IMR-90 (cell line): ENCODE data around the gene SYNE1. TPM values are rescaled to one million over a fixed set of nuclear protein-coding genes. Genes with fewer than 3 reads are reported as not detected.

Source experiments
- ATAC-seq: fragments of 200-7000 bp; cut with Tn5 transposase; 2 replicates; pipeline ENCODE4 v1.9.1; 2020; ENCODE audit warnings: low read depth, mild to moderate bottlenecking, moderate library complexity
- BruUV-seq: library from RNA; stranded (reverse); fragments of 400-500 nt; replicated peaks from 2 replicates; lab custom pipeline; 2021; lab: Mats Ljungman, UMichigan
- CTCF ChIA-PET: fragments of 300-600 bp; formaldehyde crosslinking; extraction: SDS; loops from one replicate; lab custom pipeline; 2021; ENCODE audit warnings: antibody characterized with exemption; lab: Yijun Ruan, JAX
- POLR2A ChIA-PET: fragments of 300-600 bp; sonication (Branson Sonifier 250); formaldehyde crosslinking; loops from one replicate; lab custom pipeline; 2022; ENCODE audit warnings: antibody characterized with exemption; ENCODE audit not compliant: unreplicated experiment; lab: Charles Lee
- DNase-seq: peaks from one replicate; pipeline ENCODE4 v3.0.0; 2013
- H2AFZ ChIP-seq: replicated peaks from 2 replicates; pipeline ENCODE3; 2013; ENCODE audit warnings: low read length, mild to moderate bottlenecking; ENCODE audit not compliant: poor library complexity
- H2AK5ac ChIP-seq: 2 replicates; pipeline ENCODE4 v1.6.1; 2013; ENCODE audit warnings: low read depth, low read length, inconsistent platforms
- H2AK9ac ChIP-seq: replicated peaks from 2 replicates; pipeline ENCODE3; 2013; ENCODE audit warnings: mild to moderate bottlenecking, low read depth, low read length, moderate library complexity; ENCODE audit not compliant: poor library complexity
- H2BK120ac ChIP-seq: 2 replicates; pipeline ENCODE4 v1.6.1; 2013; ENCODE audit warnings: low read depth, low read length, inconsistent platforms
- H2BK15ac ChIP-seq: 3 replicates; pipeline ENCODE4 v1.6.1; 2013; ENCODE audit warnings: low read depth, low read length, inconsistent platforms
- H2BK20ac ChIP-seq: 2 replicates; pipeline ENCODE4 v1.6.1; 2013; ENCODE audit warnings: low read depth, mild to moderate bottlenecking, inconsistent platforms, low read length, moderate library complexity
- H2BK5ac ChIP-seq: 2 replicates; pipeline ENCODE4 v1.6.1; 2013; ENCODE audit warnings: mild to moderate bottlenecking, low read depth, low read length, inconsistent platforms; ENCODE audit not compliant: poor library complexity, severe bottlenecking
- H3K14ac ChIP-seq: replicated peaks from 2 replicates; pipeline ENCODE4 v1.6.1; 2013; ENCODE audit warnings: low read depth, low read length, inconsistent platforms
- H3K18ac ChIP-seq: 2 replicates; pipeline ENCODE4 v1.6.1; 2013; ENCODE audit warnings: low read depth, low read length, control low read depth
- H3K23ac ChIP-seq: 2 replicates; pipeline ENCODE4 v1.6.1; 2013; ENCODE audit warnings: low read depth, low read length, inconsistent platforms
- H3K27ac ChIP-seq: 2 replicates; pipeline ENCODE4 v1.5.1; 2013; ENCODE audit warnings: mild to moderate bottlenecking, control low read depth, low read length; ENCODE audit not compliant: insufficient read depth
- H3K27me3 ChIP-seq: 2 replicates; pipeline ENCODE4 v1.6.1; 2013; ENCODE audit warnings: low read length; ENCODE audit not compliant: control insufficient read depth, insufficient read depth
- H3K36me3 ChIP-seq: 2 replicates; pipeline ENCODE4 v1.6.1; 2013; ENCODE audit warnings: low read length, mixed read lengths; ENCODE audit not compliant: control insufficient read depth, insufficient read depth
- H3K4ac ChIP-seq: 2 replicates; pipeline ENCODE4 v1.6.1; 2013; ENCODE audit warnings: low read depth, low read length, inconsistent platforms
- H3K4me1 ChIP-seq: 2 replicates; pipeline ENCODE4 v1.6.1; 2013; ENCODE audit warnings: low read length, mixed read lengths; ENCODE audit not compliant: control insufficient read depth, insufficient read depth
- H3K4me2 ChIP-seq: 2 replicates; pipeline ENCODE4 v1.6.1; 2013; ENCODE audit warnings: low read depth, mild to moderate bottlenecking, control low read depth, low read length, moderate library complexity
- H3K4me3 ChIP-seq: 2 replicates; pipeline ENCODE4 v1.5.1; 2013; ENCODE audit warnings: low read depth, mild to moderate bottlenecking, control low read depth, low read length, moderate library complexity; ENCODE audit not compliant: insufficient read depth
- H3K56ac ChIP-seq: 2 replicates; pipeline ENCODE4 v1.6.1; 2013; ENCODE audit warnings: low read length, inconsistent platforms; ENCODE audit not compliant: insufficient read depth; ENCODE audit errors: extremely low read depth
- H3K79me1 ChIP-seq, 2 experiments: 2 replicates each; pipeline ENCODE4 v1.6.1; 2013; ENCODE audit warnings: low read length in 2 of 2, inconsistent platforms in 1 of 2, low read depth in 1 of 2
- H3K9ac ChIP-seq: 2 replicates; pipeline ENCODE4 v1.6.1; 2013; ENCODE audit warnings: low read depth, low read length, control low read depth
- H3K9me1 ChIP-seq: 2 replicates; pipeline ENCODE4 v1.6.1; 2013; ENCODE audit warnings: low read length, inconsistent platforms; ENCODE audit not compliant: insufficient read depth
- H3K9me3 ChIP-seq: 2 replicates; pipeline ENCODE4 v1.6.1; 2013; ENCODE audit warnings: low read length; ENCODE audit not compliant: control insufficient read depth, insufficient read depth
- H4K20me1 ChIP-seq: 2 replicates; pipeline ENCODE4 v1.6.1; 2013; ENCODE audit warnings: low read length, inconsistent platforms; ENCODE audit not compliant: insufficient read depth
- H4K5ac ChIP-seq: 2 replicates; pipeline ENCODE4 v1.6.1; 2013; ENCODE audit warnings: mild to moderate bottlenecking, low read depth, low read length, control low read depth
- H4K8ac ChIP-seq, 2 experiments: 2 replicates each; pipeline ENCODE4 v1.6.1; 2013; ENCODE audit warnings: low read depth in 2 of 2, low read length in 2 of 2, control low read depth in 1 of 2, inconsistent platforms in 1 of 2
- H4K91ac ChIP-seq: 2 replicates; pipeline ENCODE4 v1.6.1; 2013; ENCODE audit warnings: low read depth, low read length, inconsistent platforms; ENCODE audit not compliant: insufficient read depth
- BHLHE40 ChIP-seq: fragments of 150-350 bp; IDR thresholded peaks from 2 replicates; pipeline ENCODE4 v1.6.1; 2016; ENCODE audit warnings: mild to moderate bottlenecking, low read depth, low read length
- CEBPB ChIP-seq: IDR thresholded peaks from 2 replicates; pipeline ENCODE4 v1.6.1; 2012; ENCODE audit warnings: low read depth, low read length, improper control_type of control experiment
- CHD1 ChIP-seq: IDR thresholded peaks from 2 replicates; pipeline ENCODE4 v1.6.1; 2012; ENCODE audit warnings: low read depth, low read length, improper control_type of control experiment
- POLR2A ChIP-seq: IDR thresholded peaks from 2 replicates; pipeline ENCODE4 v1.6.1; 2012; ENCODE audit warnings: mild to moderate bottlenecking, low read depth, low read length
- RAD21 ChIP-seq: IDR thresholded peaks from 2 replicates; pipeline ENCODE4 v1.6.1; 2012; ENCODE audit warnings: low read length, improper control_type of control experiment
- WGBS, 2 experiments: methylation state at CpG; one replicate each; pipeline versions ENCODE4 v1.1.5 to v1.1.7; 2013; ENCODE audit warnings: missing lambda C conversion rate in 2 of 2; ENCODE audit not compliant: insufficient read length in 1 of 2; ENCODE audit errors: extremely low coverage in 2 of 2; 5-methylcytosine and 5-hydroxymethylcytosine counted together
- dilution Hi-C: fragments of 300-500 bp; cut with HindIII; formaldehyde crosslinking; loops from one replicate; pipeline ENCODE4 v1.14.3; 2018; ENCODE audit warnings: low sequenced_read_pairs; ENCODE audit not compliant: unreplicated experiment
- in situ Hi-C: fragments of 300-500 bp; cut with MboI; formaldehyde crosslinking; loops from 3 replicates; pipeline ENCODE4 v1.14.3; 2019; ENCODE audit warnings: low sequenced_read_pairs, inconsistent platforms, mixed read lengths
- intact Hi-C: fragments of 100-400 bp; cut with micrococcal nuclease; formaldehyde crosslinking; loops from 2 replicates; pipeline ENCODE4 v1.10.0; 2022
- polyA plus RNA-seq, 3 experiments: library from polyadenylated mRNA; depleted of rRNA; stranded (reverse); fragments of >200 nt; gene quantifications; 2 replicates each; pipeline ENCODE4 v1.2.3, GENCODE V29; 2012; ENCODE audit warnings: low replicate concordance in 1 of 3
- total RNA-seq: library from RNA; depleted of rRNA; stranded (reverse); fragments of >200 nt; gene quantifications from 2 replicates; pipeline ENCODE4 v1.2.3, GENCODE V29; 2012
- TF ChIP-seq, protein P1 (sequence below): fragments of 150-350 bp; IDR thresholded peaks from 2 replicates; pipeline ENCODE4 v1.6.1; 2016; ENCODE audit warnings: low read depth, mild to moderate bottlenecking, low read length, moderate library complexity, borderline replicate concordance

Gene SYNE1
- total and polyA plus RNA-seq, 2 of the 4 experiments (the other 2 are of a cell fraction): 34.1 to 159 TPM

DNA sequence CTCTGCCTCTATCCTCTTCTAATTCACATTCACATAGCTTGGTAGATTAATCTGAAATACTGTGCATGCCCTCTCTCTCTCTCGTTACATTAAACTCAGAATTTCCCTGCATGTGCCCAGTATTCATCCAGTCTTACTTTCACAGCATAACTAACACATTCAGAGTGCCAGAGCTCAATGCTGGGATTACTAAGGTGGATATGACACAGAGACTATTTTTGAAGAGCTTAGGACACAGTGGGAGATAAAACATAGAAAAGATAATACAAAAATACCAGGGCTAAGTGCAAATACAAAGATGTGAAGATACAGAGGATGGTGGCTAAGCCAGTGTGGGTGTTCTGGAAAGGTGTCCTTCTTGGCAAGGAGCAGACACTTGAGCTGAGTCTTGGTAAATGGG is 6.3 kb downstream of the SYNE1 start:
- Histone ChIP-seq H2AK5ac (no peak overlapping the region), H2AFZ (no peak overlapping the region), H3K9me1 (no peaks in the 10 kb centered on the region; the same call in 1 of the 2 replicates), H2BK20ac (no peak overlapping the region), H4K5ac (no peak overlapping the region), H3K27me3 (no peaks in the 10 kb centered on the region), H3K14ac (no peak overlapping the region), H3K4ac (no peak overlapping the region), H2AK9ac (no peak overlapping the region), H2BK15ac (no peak overlapping the region), H4K91ac (no peak overlapping the region), H3K4me3 (no peak overlapping the region), H2BK120ac (no peak overlapping the region), H3K27ac (no peak overlapping the region), H3K23ac (no peak overlapping the region), H2BK5ac (no peak overlapping the region), H3K56ac (no peak overlapping the region), H3K4me2 (no peak overlapping the region), H3K9ac (no peak overlapping the region), H3K4me1 (peaks cover 6% of the 10 kb centered on the region; the same call in 1 of the 2 replicates), H3K36me3 (no peaks in the 10 kb centered on the region; the same call in 1 of the 2 replicates), H4K20me1 (no peaks in the 10 kb centered on the region), H3K18ac (no peak overlapping the region), H3K79me1 (peaks cover 17 to 19% of the 10 kb centered on the region in 2 experiments), H3K9me3 (no peaks in the 10 kb centered on the region), H4K8ac (no peak overlapping the region)
- DNase-seq: no peak
- ChIA-PET CTCF (interaction anchor here (0.9 to 1.0 kb wide), 2 partner anchors 10 to 35 kb away, joined by 3 to 4 read pairs; no protein-coding TSS in a partner anchor), POLR2A (no interaction called here)
- TF ChIP-seq RAD21 (no peak), CEBPB (no peak), POLR2A (no peak), BHLHE40 (no peak), CHD1 (no peak)
- TF ChIP-seq, protein P1, sequence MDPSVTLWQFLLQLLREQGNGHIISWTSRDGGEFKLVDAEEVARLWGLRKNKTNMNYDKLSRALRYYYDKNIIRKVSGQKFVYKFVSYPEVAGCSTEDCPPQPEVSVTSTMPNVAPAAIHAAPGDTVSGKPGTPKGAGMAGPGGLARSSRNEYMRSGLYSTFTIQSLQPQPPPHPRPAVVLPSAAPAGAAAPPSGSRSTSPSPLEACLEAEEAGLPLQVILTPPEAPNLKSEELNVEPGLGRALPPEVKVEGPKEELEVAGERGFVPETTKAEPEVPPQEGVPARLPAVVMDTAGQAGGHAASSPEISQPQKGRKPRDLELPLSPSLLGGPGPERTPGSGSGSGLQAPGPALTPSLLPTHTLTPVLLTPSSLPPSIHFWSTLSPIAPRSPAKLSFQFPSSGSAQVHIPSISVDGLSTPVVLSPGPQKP: no peak
- intact Hi-C loops: no loop called here
- dilution Hi-C loops: no loop called here
- no peak for ATAC-seq
- no TSS peak for BruUV-seq
- WGBS, 2 experiments: no CpG with 5 or more reads among the region's 1 CpG
- in situ Hi-C loops: no loop called here
